CD4-positive, alpha-beta memory T cell (primary cell): Measurements from ENCODE around the gene CRTAC1. TPM values are rescaled to one million over a fixed set of nuclear protein-coding genes. Genes with fewer than 3 reads are reported as not detected.

ENCODE experiments used
- CTCF ChIA-PET: fragments of 350-600 bp; sonication (Branson Sonifier 250); formaldehyde crosslinking; loops from one replicate; lab custom pipeline; 2021; ENCODE audit warnings: inconsistent platforms; ENCODE audit not compliant: partially characterized antibody; lab: Charles Lee
- POLR2A ChIA-PET: fragments of 350-600 bp; sonication (Branson Sonifier 250); formaldehyde crosslinking; loops from one replicate; lab custom pipeline; 2021; ENCODE audit not compliant: partially characterized antibody; lab: Charles Lee
- DNase-seq, 5 donors: peaks; one replicate each; pipeline versions ENCODE4 v3.0.0 to v3.0.0-alpha.2; 2020 to 2022; ENCODE audit warnings: mixed read lengths in 1 of 5
- H3K27ac ChIP-seq: one replicate; pipeline ENCODE4 v1.7.0; 2013; ENCODE audit warnings: low read depth, low read length
- H3K27me3 ChIP-seq: 2 replicates; pipeline ENCODE4 v1.7.0; 2013; ENCODE audit warnings: mild to moderate bottlenecking, low read length, moderate library complexity; ENCODE audit not compliant: insufficient read depth
- H3K36me3 ChIP-seq: 2 replicates; pipeline ENCODE4 v1.7.0; 2013; ENCODE audit warnings: mild to moderate bottlenecking, low read length, moderate library complexity; ENCODE audit not compliant: insufficient read depth
- H3K4me1 ChIP-seq: 2 replicates; pipeline ENCODE4 v1.7.0; 2013; ENCODE audit warnings: mild to moderate bottlenecking, low read length, moderate library complexity; ENCODE audit not compliant: insufficient read depth
- H3K4me3 ChIP-seq, 2 donors: one replicate each; pipeline ENCODE4 v1.7.0; 2013; ENCODE audit warnings: low read length in 2 of 2, mild to moderate bottlenecking in 1 of 2
- H3K9me3 ChIP-seq, 2 donors: one replicate each; pipeline ENCODE4 v1.7.0; 2013; ENCODE audit warnings: low read length in 2 of 2, control low read depth in 1 of 2; ENCODE audit not compliant: control insufficient read depth in 1 of 2
- H3K27ac Mint-ChIP-seq, 7 donors: one replicate each; pipeline ENCODE4 v1.8.0; 2020 to 2021; ENCODE audit warnings: mixed read lengths in 7 of 7, mild to moderate bottlenecking in 6 of 7, inconsistent platforms in 3 of 7, moderate library complexity in 3 of 7
- H3K27me3 Mint-ChIP-seq, 2 donors: one replicate each; pipeline ENCODE4 v1.8.0; 2020 to 2021; ENCODE audit warnings: mixed read lengths in 2 of 2
- H3K36me3 Mint-ChIP-seq, 2 donors: one replicate each; pipeline ENCODE4 v1.8.0; 2020 to 2021; ENCODE audit warnings: mixed read lengths in 2 of 2, inconsistent platforms in 1 of 2, mild to moderate bottlenecking in 1 of 2
- H3K4me1 Mint-ChIP-seq, 4 donors: one replicate each; pipeline ENCODE4 v1.8.0; 2020 to 2021; ENCODE audit warnings: mixed read lengths in 4 of 4, mild to moderate bottlenecking in 1 of 4
- H3K4me3 Mint-ChIP-seq, 8 donors: one replicate each; pipeline ENCODE4 v1.8.0; 2020 to 2021; ENCODE audit warnings: mixed read lengths in 8 of 8, mild to moderate bottlenecking in 7 of 8, moderate library complexity in 6 of 8, inconsistent platforms in 3 of 8
- H3K9me3 Mint-ChIP-seq, 8 donors: one replicate each; pipeline ENCODE4 v1.8.0; 2020 to 2021; ENCODE audit warnings: mixed read lengths in 8 of 8, mild to moderate bottlenecking in 5 of 8, inconsistent platforms in 3 of 8, moderate library complexity in 1 of 8
- intact Hi-C: fragments of 100-400 bp; cut with micrococcal nuclease; formaldehyde crosslinking; loops from one replicate; pipeline ENCODE4 v1.15.1; 2023
- polyA plus RNA-seq, 2 donors: library from polyadenylated mRNA; unstranded; fragments of 300-500 nt; fragmentation: Illumina TruSeq; gene quantifications; one replicate each; pipeline ENCODE4 v1.2.3, GENCODE V29; 2021
- total RNA-seq, 2 experiments: library from RNA; stranded (reverse); gene quantifications; one replicate each; pipeline ENCODE4 v1.2.3, GENCODE V29; 2021

CRTAC1 gene
- total RNA-seq (not detected), polyA plus RNA-seq (not detected)

GRCh38 chr10:98030093-98030821, at the start of gene CRTAC1:
Gene CRTAC1, minus strand, starts transcription at chr10:98030621. Its CDS starts 149 bp downstream, at chr10:98030472.
- no peaks in the 10 kb centered on the region for H3K36me3 Mint-ChIP-seq
- Histone ChIP-seq H3K27ac (no peak within 1 kb of the TSS), H3K4me3 (no peak within 1 kb of the TSS), H3K36me3 (no peaks in the 10 kb centered on the region), H3K4me1 (no peaks in the 10 kb centered on the region), H3K27me3 (peaks cover 13% of the 10 kb centered on the region), H3K9me3 (no peaks in the 10 kb centered on the region)
- no peak for DNase-seq
- peak within 1 kb of the TSS in 7 of 8 donors; percentile 15 to 74 (median 36) for H3K4me3 Mint-ChIP-seq
- POLR2A ChIA-PET = no interaction called here
- no peak within 1 kb of the TSS for H3K27ac Mint-ChIP-seq
- intact Hi-C loops = no loop called here
- H3K4me1 Mint-ChIP-seq = peaks cover 2 to 20% (median 7%) of the 10 kb centered on the region in 4 donors
- CTCF ChIA-PET = no interaction called here
- peaks cover 54 to 56% of the 10 kb centered on the region in 2 donors for H3K27me3 Mint-ChIP-seq
- peaks cover 0 to 4% (median 0%) of the 10 kb centered on the region in 8 donors for H3K9me3 Mint-ChIP-seq

GRCh38 chr10:98078774-98079173, 48.4 kb upstream of the CRTAC1 start:
- ChIA-PET POLR2A (no interaction called here), CTCF (no interaction called here)
- DNase-seq = no peak
- no peak overlapping the region for H3K27ac ChIP-seq
- H3K27me3 Mint-ChIP-seq = peaks cover 7 to 11% of the 10 kb centered on the region in 2 donors
- H3K27ac Mint-ChIP-seq = no peak overlapping the region
- no peaks in the 10 kb centered on the region for H3K36me3 ChIP-seq
- no peaks in the 10 kb centered on the region for H3K4me1 ChIP-seq
- no peaks in the 10 kb centered on the region for H3K9me3 ChIP-seq
- peaks cover 0 to 2% (median 0%) of the 10 kb centered on the region in 8 donors for H3K9me3 Mint-ChIP-seq
- no peaks in the 10 kb centered on the region for H3K4me1 Mint-ChIP-seq
- no peaks in the 10 kb centered on the region for H3K27me3 ChIP-seq
- H3K4me3 ChIP-seq = no peak overlapping the region
- H3K4me3 Mint-ChIP-seq = no peak overlapping the region
- no peaks in the 10 kb centered on the region for H3K36me3 Mint-ChIP-seq
- intact Hi-C loops = no loop called here

GRCh38 chr10:98077223-98077622, 46.8 kb upstream of the CRTAC1 start:
- POLR2A ChIA-PET = no interaction called here
- H3K36me3 ChIP-seq = no peaks in the 10 kb centered on the region
- no peak overlapping the region for H3K4me3 Mint-ChIP-seq
- H3K27me3 Mint-ChIP-seq = peaks cover 10 to 19% of the 10 kb centered on the region in 2 donors
- no peaks in the 10 kb centered on the region for H3K4me1 ChIP-seq
- intact Hi-C loops = no loop called here
- DNase-seq = no peak
- H3K27ac ChIP-seq = no peak overlapping the region
- no peaks in the 10 kb centered on the region for H3K4me1 Mint-ChIP-seq
- no peaks in the 10 kb centered on the region for H3K9me3 ChIP-seq
- peaks cover 0 to 5% (median under 1%) of the 10 kb centered on the region in 8 donors for H3K9me3 Mint-ChIP-seq
- H3K36me3 Mint-ChIP-seq = no peaks in the 10 kb centered on the region
- no peak overlapping the region for H3K4me3 ChIP-seq
- CTCF ChIA-PET = no interaction called here
- H3K27ac Mint-ChIP-seq = no peak overlapping the region
- H3K27me3 ChIP-seq = no peaks in the 10 kb centered on the region

- Mint-ChIP-seq H3K9me3 (peaks cover 0 to 8% (median 2%) of the 10 kb centered on the region in 8 donors), H3K27ac (no peak overlapping the region), H3K4me3 (no peak overlapping the region), H3K4me1 (no peaks in the 10 kb centered on the region), H3K36me3 (no peaks in the 10 kb centered on the region), H3K27me3 (peaks cover 10 to 20% of the 10 kb centered on the region in 2 donors)
- Histone ChIP-seq H3K27me3 (no peaks in the 10 kb centered on the region), H3K4me3 (no peak overlapping the region), H3K4me1 (no peaks in the 10 kb centered on the region), H3K36me3 (no peaks in the 10 kb centered on the region), H3K9me3 (no peaks in the 10 kb centered on the region), H3K27ac (no peak overlapping the region)
- CTCF ChIA-PET = no interaction called here
- POLR2A ChIA-PET = no interaction called here
- intact Hi-C loops = no loop called here
- no peak for DNase-seq
Measured at GRCh38 chr10:98076086-98076485, 45.7 kb upstream of the CRTAC1 start.

GRCh38 chr10:98074315-98074911, 44.0 kb upstream of the CRTAC1 start:
- Mint-ChIP-seq H3K36me3 (no peaks in the 10 kb centered on the region), H3K9me3 (peaks cover 0 to 8% (median 3%) of the 10 kb centered on the region in 8 donors), H3K4me1 (no peaks in the 10 kb centered on the region), H3K4me3 (no peak overlapping the region), H3K27me3 (peaks cover 8 to 21% of the 10 kb centered on the region in 2 donors), H3K27ac (no peak overlapping the region)
- no peak overlapping the region for H3K27ac ChIP-seq
- no peaks in the 10 kb centered on the region for H3K9me3 ChIP-seq
- no peaks in the 10 kb centered on the region for H3K27me3 ChIP-seq
- DNase-seq = no peak
- H3K4me3 ChIP-seq = no peak overlapping the region
- no peaks in the 10 kb centered on the region for H3K4me1 ChIP-seq
- H3K36me3 ChIP-seq = no peaks in the 10 kb centered on the region
- intact Hi-C loops = no loop called here
- ChIA-PET POLR2A (no interaction called here), CTCF (no interaction called here)

GRCh38 chr10:98067165-98067564, 36.7 kb upstream of the CRTAC1 start:
- Mint-ChIP-seq H3K36me3 (peaks cover 0 to 3% of the 10 kb centered on the region in 2 donors), H3K4me3 (no peak overlapping the region), H3K9me3 (peaks cover 0 to 4% (median 0%) of the 10 kb centered on the region in 8 donors), H3K27ac (no peak overlapping the region), H3K4me1 (no peaks in the 10 kb centered on the region), H3K27me3 (peaks cover 27 to 32% of the 10 kb centered on the region in 2 donors)
- Histone ChIP-seq H3K4me3 (no peak overlapping the region), H3K36me3 (no peaks in the 10 kb centered on the region), H3K9me3 (no peaks in the 10 kb centered on the region), H3K27me3 (no peaks in the 10 kb centered on the region), H3K4me1 (no peaks in the 10 kb centered on the region), H3K27ac (no peak overlapping the region)
- intact Hi-C loops = no loop called here
- ChIA-PET CTCF (interaction anchor here (1.0 to 2.4 kb wide), 2 partner anchors 16 to 20 kb away, joined by 3 to 7 read pairs; no protein-coding TSS in a partner anchor), POLR2A (no interaction called here)
- no peak for DNase-seq

GRCh38 chr10:98063740-98064027, 33.3 kb upstream of the CRTAC1 start:
- ChIA-PET CTCF (no interaction called here), POLR2A (no interaction called here)
- Histone ChIP-seq H3K4me3 (no peak overlapping the region), H3K27me3 (no peaks in the 10 kb centered on the region), H3K9me3 (no peaks in the 10 kb centered on the region), H3K4me1 (no peaks in the 10 kb centered on the region), H3K36me3 (no peaks in the 10 kb centered on the region), H3K27ac (no peak overlapping the region)
- peaks cover 39 to 46% of the 10 kb centered on the region in 2 donors for H3K27me3 Mint-ChIP-seq
- intact Hi-C loops = no loop called here
- H3K4me1 Mint-ChIP-seq = no peaks in the 10 kb centered on the region
- H3K27ac Mint-ChIP-seq = no peak overlapping the region
- DNase-seq = no peak
- H3K36me3 Mint-ChIP-seq = peaks cover 0 to 3% of the 10 kb centered on the region in 2 donors
- no peaks in the 10 kb centered on the region for H3K9me3 Mint-ChIP-seq
- no peak overlapping the region for H3K4me3 Mint-ChIP-seq
